Kidney epithelial cell (primary cell): ENCODE data around the gene SPI1. TPM values are rescaled to one million over a fixed set of nuclear protein-coding genes. Genes with fewer than 3 reads are reported as not detected.

ENCODE experiments used
- DNase-seq: peaks from one replicate; pipeline ENCODE4 v3.0.0-alpha.2; 2010; ENCODE audit warnings: low read depth
- H3K27me3 ChIP-seq: 2 replicates; pipeline ENCODE4 v1.6.0; 2011; ENCODE audit warnings: low read length; ENCODE audit not compliant: control insufficient read depth, insufficient read depth
- H3K36me3 ChIP-seq: 2 replicates; pipeline ENCODE4 v1.5.1; 2011; ENCODE audit warnings: low read length; ENCODE audit not compliant: control insufficient read depth, insufficient read depth
- H3K4me3 ChIP-seq: 2 replicates; pipeline ENCODE4 v1.5.1; 2011; ENCODE audit warnings: low read depth, mild to moderate bottlenecking, control low read depth, low read length
- total RNA-seq: library from RNA; depleted of rRNA; stranded (reverse); fragments of >200 nt; gene quantifications from 2 replicates; pipeline ENCODE4 v1.2.3, GENCODE V29; 2015
- TF ChIP-seq, protein P1 (sequence below): IDR thresholded peaks from 2 replicates; pipeline ENCODE4 v1.5.1; 2011; ENCODE audit warnings: mild to moderate bottlenecking, moderate library complexity, low read length, control low read depth, inconsistent platforms; ENCODE audit not compliant: insufficient read depth, poor library complexity, severe bottlenecking

The SPI1 gene
- total RNA-seq, 1 donor from 2014 or later = not detected

DNA sequence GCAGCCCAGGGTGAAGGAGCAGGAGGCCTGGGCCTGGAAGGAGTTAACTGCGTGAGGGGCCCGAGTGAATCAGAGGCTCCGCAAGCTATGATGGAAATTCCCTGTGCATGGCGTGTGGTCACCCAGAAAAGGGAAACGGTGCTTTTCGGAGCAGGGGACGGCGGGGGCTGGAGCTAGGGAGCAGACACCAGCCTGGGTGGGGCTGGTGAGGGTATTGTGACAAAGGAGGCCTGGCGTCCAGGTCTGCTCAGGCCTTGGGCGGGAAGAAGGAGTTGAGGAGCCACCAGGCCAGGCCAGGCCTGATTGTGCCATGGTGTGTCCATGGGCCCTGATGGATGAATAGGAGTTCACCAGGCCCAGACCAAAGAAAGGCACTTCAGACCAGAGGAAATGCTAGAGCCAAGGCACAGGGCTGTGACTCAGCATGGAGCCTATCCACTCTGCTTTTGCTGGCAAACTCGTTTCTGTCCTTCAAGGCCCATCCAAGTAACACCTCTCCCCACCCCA lies 12.8 kb upstream of the SPI1 start:
- Histone ChIP-seq H3K27me3 (no peaks in the 10 kb centered on the region), H3K4me3 (no peak overlapping the region), H3K36me3 (no peaks in the 10 kb centered on the region)
- TF ChIP-seq, protein P1, sequence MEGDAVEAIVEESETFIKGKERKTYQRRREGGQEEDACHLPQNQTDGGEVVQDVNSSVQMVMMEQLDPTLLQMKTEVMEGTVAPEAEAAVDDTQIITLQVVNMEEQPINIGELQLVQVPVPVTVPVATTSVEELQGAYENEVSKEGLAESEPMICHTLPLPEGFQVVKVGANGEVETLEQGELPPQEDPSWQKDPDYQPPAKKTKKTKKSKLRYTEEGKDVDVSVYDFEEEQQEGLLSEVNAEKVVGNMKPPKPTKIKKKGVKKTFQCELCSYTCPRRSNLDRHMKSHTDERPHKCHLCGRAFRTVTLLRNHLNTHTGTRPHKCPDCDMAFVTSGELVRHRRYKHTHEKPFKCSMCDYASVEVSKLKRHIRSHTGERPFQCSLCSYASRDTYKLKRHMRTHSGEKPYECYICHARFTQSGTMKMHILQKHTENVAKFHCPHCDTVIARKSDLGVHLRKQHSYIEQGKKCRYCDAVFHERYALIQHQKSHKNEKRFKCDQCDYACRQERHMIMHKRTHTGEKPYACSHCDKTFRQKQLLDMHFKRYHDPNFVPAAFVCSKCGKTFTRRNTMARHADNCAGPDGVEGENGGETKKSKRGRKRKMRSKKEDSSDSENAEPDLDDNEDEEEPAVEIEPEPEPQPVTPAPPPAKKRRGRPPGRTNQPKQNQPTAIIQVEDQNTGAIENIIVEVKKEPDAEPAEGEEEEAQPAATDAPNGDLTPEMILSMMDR = no peak
- DNase-seq = no peak

DNA sequence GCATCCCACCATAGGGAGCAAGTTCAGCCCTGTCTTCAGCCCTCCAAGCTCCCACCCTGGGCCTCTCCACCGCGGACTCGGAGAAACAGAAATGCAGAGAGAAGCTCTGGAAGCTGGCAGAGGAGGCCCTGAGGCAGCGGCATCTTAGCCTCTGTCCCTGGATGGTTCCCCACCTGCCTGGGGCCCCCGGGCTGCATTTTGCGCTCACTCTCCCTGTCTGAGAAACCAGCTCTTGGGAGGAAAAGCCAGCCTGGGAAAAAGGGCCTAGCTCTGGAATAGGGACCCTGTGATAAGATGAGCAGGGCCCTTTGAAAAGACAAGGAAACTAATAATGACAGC lies 12.0 kb upstream of the SPI1 start:
- TF ChIP-seq, protein P1 = no peak
- no peaks in the 10 kb centered on the region for H3K36me3 ChIP-seq

DNA sequence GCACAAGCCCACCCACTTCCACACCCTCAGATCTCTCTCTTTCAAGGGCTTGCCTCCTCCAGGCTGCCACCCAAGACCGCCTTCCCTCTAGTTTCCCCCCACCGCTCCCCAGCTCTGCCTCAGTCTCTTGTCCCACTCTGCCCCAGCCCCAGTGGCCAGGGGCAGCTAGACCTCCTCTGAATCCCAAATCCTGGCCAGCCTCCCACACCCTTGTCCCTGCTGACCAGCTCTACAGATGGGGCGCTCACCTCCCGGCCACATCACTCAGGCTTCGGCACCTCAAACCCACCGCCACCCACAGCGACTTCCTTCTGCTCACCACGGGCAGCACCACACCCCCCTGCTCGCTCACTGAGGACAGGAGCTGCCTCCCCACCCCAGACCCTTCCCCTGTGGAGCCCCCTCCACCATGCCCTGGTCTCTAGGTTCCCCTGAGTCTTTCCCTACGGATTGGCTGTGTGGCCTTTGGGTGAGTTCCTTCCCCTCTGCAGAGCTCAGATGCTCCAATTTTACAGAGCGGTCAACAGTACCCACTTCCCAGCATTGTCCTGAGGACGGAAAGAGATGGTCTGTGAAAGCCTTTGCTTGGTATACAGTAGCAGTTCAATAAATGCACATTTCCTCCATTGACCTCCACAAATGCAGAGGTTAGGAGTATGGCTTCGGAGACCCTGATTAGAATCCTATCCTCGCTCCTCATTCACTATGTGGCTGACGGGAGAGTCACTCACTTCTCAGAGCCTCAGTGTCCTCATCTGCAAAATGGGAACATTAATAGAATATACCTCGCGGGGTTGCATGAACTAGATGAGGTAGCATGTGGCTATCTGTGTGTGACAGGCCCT lies 11.5 kb upstream of the SPI1 start:
- Histone ChIP-seq H3K4me3 (no peak overlapping the region), H3K27me3 (no peaks in the 10 kb centered on the region), H3K36me3 (no peaks in the 10 kb centered on the region)
- DNase-seq = no peak
- TF ChIP-seq, protein P1 = no peak

More for the DNA sequence above, 12.0 kb upstream of the SPI1 start:
- Histone ChIP-seq H3K4me3 (no peak overlapping the region), H3K27me3 (no peaks in the 10 kb centered on the region)
- no peak for DNase-seq

DNA sequence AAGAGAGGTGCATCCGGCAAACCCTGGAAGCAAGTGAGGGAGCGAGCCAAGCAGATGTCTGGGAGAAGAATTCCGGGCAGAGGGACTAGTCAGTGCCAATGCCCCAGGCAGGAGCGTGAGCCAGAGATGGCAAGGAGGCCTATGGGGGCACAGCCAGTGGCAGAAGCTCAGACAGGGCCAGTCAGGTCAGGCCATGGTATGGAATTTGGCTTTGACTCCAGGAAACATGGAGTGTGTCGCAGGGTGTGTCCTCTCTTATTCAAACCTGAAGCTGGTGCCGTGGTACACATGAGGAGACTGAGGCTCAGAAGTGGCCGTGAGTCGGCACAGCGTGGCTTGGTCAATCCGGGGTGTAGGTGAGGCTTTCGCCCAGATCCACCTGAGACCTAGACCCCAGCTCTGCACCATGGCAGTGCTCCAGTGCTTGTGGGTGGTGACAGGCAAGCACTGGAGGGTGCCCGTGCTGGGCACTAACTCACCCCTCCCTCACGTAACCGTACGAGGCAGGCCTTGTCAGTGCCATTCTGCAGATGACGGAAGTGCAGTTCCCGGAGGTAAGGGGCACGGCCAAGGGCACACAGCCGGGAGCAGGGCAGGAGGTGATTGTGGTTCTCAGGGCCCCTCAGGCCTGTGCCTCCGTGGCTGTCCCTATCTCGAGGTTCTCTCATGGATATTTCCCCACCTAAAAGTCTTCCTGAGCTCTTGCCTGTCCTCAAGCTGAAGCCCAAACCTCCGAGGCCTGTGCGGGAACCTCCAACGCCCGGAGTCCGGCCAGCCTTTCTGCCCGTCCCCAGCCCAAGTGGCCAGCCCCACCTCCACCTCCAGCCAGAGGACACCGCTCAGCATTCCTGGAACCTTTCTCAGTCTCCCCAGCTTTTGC lies 10.6 kb upstream of the SPI1 start:
- TF ChIP-seq, protein P1 = no peak

DNA sequence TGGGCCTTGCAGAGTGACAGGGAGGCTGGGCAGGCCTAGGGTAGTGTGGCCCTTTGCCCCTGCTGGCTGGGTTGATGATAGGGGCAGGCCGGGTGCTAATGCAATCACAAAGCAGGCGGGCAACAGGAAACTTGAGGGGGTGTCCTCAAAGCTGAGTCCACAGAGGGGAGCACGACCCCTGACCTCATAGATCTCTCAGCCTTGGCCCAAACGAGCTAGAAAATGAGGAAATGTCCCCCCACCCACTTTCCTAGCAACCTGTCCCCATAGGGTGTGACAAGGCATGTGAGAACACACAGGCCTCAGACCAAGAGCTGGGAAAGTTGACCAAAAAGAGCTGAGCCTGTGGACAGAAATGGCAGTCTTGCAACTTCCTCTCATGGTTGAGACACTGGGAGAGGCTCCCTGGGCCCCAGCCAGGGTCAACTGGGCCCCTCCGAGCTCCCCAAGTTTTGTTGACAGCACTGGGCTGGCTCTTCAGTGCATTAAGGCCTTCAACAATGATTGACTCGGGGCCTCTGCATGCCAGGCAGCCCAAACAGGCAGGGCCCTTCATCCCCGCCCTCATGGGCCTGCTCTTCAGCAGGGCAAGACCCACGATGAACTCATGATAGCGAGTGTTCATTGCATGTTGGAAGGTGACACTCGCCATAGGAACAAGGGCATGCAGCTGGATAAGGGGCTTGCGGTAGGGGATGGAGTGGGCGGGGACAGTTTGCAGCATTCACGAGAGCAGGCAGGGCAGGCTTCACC lies 9.8 kb upstream of the SPI1 start:
- DNase-seq = no peak
- Histone ChIP-seq H3K36me3 (no peaks in the 10 kb centered on the region), H3K4me3 (no peak overlapping the region), H3K27me3 (peaks cover 4% of the 10 kb centered on the region)
- TF ChIP-seq, protein P1 = no peak

More for the DNA sequence above, 10.6 kb upstream of the SPI1 start:
- H3K36me3 ChIP-seq = no peaks in the 10 kb centered on the region
- no peak for DNase-seq
- no peak overlapping the region for H3K4me3 ChIP-seq
- no peaks in the 10 kb centered on the region for H3K27me3 ChIP-seq
